ENCODE measurements around the gene CINP. TPM values are rescaled to one million over a fixed set of nuclear protein-coding genes. Genes with fewer than 3 reads are reported as not detected.

Gene CINP
- total and polyA plus RNA-seq, 2 of the 13 experiments (the other 11 are each of a cell fraction or from before 2014, with no cell fraction given): 32.8 to 42.8 TPM

DNA sequence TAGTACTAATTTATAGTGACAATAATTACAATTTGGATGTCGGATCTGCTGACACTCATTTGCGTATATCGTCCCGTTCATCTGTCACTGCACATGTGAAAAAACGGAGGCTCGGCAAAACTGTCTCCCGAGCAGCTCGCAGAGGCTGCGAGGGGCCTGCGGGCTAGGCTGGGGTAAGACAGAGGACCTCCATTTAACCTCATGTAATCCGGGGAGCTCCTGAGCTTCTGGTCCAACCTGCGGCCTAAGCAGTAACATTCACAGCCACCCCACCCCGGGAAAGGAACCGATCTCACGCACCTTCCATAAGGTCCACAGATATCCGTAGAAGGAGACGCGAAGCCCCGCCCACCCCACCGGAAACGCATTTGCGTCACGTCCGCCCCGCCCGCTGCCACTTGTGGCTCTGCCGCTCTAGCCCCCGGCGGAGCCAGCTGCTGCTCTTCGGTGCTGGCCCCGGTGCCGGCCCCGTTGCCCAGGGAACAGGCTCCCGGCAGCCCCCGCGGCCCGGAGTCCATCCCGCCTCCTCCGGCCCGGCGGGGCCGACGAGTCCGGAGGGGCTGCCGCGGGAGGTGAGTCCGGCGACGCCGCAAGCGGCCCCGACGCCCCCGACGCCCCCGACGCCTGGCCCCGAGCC is at the start of gene CINP, which contains the start of gene TECPR2 (continued):
- TF ChIP-seq, protein P1, sequence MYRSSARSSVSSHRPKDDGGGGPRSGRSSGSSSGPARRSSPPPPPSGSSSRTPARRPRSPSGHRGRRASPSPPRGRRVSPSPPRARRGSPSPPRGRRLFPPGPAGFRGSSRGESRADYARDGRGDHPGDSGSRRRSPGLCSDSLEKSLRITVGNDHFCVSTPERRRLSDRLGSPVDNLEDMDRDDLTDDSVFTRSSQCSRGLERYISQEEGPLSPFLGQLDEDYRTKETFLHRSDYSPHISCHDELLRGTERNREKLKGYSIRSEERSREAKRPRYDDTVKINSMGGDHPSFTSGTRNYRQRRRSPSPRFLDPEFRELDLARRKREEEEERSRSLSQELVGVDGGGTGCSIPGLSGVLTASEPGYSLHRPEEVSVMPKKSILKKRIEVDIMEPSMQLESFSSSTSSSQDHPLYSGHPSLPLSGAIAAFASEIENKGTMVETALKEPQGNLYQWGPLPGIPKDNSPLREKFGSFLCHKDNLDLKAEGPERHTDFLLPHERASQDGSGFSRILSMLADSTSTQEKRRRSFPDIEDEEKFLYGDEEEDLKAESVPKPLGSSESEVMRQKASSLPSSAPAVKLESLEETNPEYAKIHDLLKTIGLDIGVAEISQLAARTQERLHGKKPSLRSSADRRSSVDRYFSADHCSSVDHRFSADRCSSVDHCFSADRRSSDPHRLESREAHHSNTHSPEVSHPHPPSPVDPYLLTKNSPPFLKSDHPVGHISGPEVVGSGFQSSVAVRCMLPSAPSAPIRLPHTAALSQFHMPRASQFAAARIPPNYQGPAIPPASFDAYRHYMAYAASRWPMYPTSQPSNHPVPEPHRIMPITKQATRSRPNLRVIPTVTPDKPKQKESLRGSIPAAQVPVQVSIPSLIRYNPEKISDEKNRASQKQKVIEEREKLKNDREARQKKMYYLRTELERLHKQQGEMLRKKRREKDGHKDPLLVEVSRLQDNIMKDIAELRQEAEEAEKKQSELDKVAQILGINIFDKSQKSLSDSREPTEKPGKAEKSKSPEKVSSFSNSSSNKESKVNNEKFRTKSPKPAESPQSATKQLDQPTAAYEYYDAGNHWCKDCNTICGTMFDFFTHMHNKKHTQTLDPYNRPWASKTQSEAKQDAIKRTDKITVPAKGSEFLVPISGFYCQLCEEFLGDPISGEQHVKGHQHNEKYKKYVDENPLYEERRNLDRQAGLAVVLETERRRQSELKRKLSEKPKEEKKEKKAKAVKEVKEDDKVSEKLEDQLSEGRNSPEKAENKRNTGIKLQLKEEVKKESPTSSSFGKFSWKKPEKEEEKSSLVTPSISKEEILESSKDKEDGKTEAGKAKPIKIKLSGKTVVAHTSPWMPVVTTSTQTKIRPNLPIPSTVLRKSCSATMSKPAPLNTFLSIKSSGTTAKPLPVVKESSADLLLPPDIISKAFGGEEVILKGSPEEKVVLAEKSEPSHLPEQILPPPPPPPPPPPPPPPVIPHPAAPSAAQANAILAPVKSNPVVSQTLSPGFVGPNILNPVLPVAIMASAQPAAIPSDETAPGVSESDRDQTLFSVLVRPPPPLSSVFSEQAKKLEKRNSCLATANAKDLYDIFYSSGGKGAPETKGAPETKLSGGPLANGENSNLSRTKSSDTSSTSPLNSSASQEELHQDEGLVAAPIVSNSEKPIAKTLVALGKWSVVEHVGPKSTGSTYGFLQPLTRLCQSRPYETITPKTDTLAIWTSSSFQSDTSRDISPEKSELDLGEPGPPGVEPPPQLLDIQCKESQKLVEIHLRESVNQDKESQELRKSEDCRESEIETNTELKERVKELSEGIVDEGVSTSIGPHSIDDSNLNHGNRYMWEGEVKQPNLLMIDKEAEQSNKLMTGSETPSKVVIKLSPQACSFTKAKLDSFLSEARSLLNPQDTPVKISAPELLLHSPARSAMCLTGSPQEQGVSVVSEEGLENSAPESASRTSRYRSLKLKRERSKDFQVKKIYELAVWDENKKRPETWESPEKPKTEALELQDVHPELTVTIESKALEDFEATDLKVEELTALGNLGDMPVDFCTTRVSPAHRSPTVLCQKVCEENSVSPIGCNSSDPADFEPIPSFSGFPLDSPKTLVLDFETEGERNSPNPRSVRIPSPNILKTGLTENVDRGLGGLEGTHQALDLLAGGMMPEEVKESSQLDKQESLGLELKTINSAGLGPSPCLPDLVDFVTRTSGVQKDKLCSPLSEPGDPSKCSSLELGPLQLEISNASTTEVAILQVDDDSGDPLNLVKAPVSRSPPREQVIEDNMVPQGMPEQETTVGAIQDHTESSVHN (CRISPR knock-in tag; IDR thresholded peaks at IDR 0.05): no peak
- TF ChIP-seq FOSL2 (CRISPR knock-in tag; IDR thresholded peaks at IDR 0.05): 0 out of 2 replicates have a peak, but pooled peaks have one; percentile 16
- TF ChIP-seq ZNF773 (CRISPR knock-in tag; IDR thresholded peaks at IDR 0.05; ENCODE audit: borderline replicate concordance): no peak
- peak in 1 of 2 experiments; percentile 33; a peak in 1 of 4 replicates for TF ChIP-seq REST (IDR thresholded peaks at IDR 0.05; ENCODE audit: borderline replicate concordance in 1 of 2, low read depth in 1 of 2, low read length in 2 of 2)
- TF ChIP-seq ZNF256 (CRISPR knock-in tag; conservative IDR thresholded peaks at IDR 0.05): no peak
- TF ChIP-seq PITX1 (CRISPR knock-in tag; IDR thresholded peaks at IDR 0.05): 0 out of 2 replicates have a peak, but pooled peaks have one; percentile 6
- TF ChIP-seq ATF4 (CRISPR knock-in tag; IDR thresholded peaks at IDR 0.05): no peak
- TF ChIP-seq YEATS4 (CRISPR knock-in tag; IDR thresholded peaks at IDR 0.05; ENCODE audit: borderline replicate concordance): peak; percentile 56
- TF ChIP-seq IRF9 (CRISPR knock-in tag; IDR thresholded peaks at IDR 0.05; ENCODE audit: borderline replicate concordance): no peak
- TF ChIP-seq RCOR2 (CRISPR knock-in tag; IDR thresholded peaks at IDR 0.05): no peak
- TF ChIP-seq TBX2 (CRISPR knock-in tag; IDR thresholded peaks at IDR 0.05; ENCODE audit: borderline replicate concordance): 0 out of 2 replicates have a peak, but pooled peaks have one; percentile 35
- TF ChIP-seq POLR2A (IDR thresholded peaks at IDR 0.05; ENCODE audit: insufficient read depth in 1 of 2, low read depth in 2 of 2, low read length in 2 of 2): peak; percentile 85 to 86
- TF ChIP-seq ZNF34 (CRISPR knock-in tag; IDR thresholded peaks at IDR 0.05; ENCODE audit: borderline replicate concordance): no peak
- TF ChIP-seq HOXD1 (CRISPR knock-in tag; IDR thresholded peaks at IDR 0.05): peak; percentile 77; the same call in 1 of the 2 replicates
- TF ChIP-seq ZFP1 (CRISPR knock-in tag; IDR thresholded peaks at IDR 0.05): no peak
